WI38 (cell line): ENCODE measurements around the gene ATP5F1E.

Source experiments
- H3K4me3 ChIP-seq: 2 replicates; pipeline ENCODE4 v1.5.1; 2011; ENCODE audit warnings: low read depth, mild to moderate bottlenecking, control low read depth, low read length
- TF ChIP-seq, protein P1 (sequence below): IDR thresholded peaks from 2 replicates; pipeline ENCODE4 v1.5.1; 2012; ENCODE audit warnings: low read depth, mild to moderate bottlenecking, control low read depth, low read length

Gene ATP5F1E

GRCh38 chr20:59035381-59035780 is 3.2 kb upstream of the ATP5F1E start:
- TF ChIP-seq, protein P1, sequence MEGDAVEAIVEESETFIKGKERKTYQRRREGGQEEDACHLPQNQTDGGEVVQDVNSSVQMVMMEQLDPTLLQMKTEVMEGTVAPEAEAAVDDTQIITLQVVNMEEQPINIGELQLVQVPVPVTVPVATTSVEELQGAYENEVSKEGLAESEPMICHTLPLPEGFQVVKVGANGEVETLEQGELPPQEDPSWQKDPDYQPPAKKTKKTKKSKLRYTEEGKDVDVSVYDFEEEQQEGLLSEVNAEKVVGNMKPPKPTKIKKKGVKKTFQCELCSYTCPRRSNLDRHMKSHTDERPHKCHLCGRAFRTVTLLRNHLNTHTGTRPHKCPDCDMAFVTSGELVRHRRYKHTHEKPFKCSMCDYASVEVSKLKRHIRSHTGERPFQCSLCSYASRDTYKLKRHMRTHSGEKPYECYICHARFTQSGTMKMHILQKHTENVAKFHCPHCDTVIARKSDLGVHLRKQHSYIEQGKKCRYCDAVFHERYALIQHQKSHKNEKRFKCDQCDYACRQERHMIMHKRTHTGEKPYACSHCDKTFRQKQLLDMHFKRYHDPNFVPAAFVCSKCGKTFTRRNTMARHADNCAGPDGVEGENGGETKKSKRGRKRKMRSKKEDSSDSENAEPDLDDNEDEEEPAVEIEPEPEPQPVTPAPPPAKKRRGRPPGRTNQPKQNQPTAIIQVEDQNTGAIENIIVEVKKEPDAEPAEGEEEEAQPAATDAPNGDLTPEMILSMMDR = no peak
- no peak overlapping the region for H3K4me3 ChIP-seq

GRCh38 chr20:59033616-59034165 is 1.6 kb upstream of the ATP5F1E start:
- H3K4me3 ChIP-seq = no peak overlapping the region
- TF ChIP-seq, protein P1 = no peak

- peak overlapping the region; percentile 82 for H3K4me3 ChIP-seq
These were observed 958 bp upstream of the ATP5F1E start for GRCh38 chr20:59033093-59033492.

DNA sequence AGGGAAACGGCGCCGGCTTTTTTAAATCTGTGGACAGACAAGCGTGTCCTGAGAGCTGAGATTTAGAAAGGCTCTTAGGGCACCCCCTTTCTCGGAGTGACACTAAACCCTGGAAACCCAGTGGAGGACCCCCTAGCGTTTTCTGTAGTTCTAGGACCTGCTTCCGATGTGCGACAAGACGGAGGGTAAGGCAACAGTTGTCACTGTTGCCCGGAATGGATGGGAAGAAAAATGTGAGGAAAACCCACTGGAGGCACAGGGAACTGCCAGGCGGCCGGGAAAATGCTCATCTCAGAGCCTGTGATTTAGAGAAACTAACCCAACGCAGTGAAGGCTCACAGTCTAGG is 551 bp upstream of the ATP5F1E start:
- TF ChIP-seq, protein P1 = no peak
- H3K4me3 ChIP-seq = peak overlapping the region; percentile 82

More at GRCh38 chr20:59033093-59033492, 958 bp upstream of the ATP5F1E start:
- TF ChIP-seq, protein P1 = no peak

DNA sequence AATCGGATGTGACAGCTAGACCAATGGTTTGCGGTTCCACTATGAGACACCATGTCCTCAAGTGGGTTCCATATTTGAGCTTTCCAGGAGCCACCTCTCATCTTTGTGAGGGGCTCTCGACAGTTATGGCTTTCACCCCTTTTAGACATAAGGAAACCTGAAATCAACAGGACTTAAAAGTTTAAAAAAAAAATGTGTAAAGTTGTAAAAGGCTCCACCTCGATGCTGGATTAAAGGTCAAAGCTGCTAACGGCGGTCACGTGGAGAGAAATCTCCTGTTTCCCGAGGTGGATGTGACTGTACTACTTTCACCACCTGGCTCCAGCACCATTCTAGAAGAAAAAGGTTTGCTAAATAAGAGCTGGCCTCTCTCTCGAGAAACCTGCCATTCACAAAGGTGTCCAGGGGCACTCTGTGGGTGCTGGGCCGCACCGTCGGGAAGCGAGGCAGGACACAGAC is 542 bp downstream of the ATP5F1E start:
- TF ChIP-seq, protein P1 = no peak
- peak overlapping the region; percentile 82 for H3K4me3 ChIP-seq

- TF ChIP-seq, protein P1 = no peak
- H3K4me3 ChIP-seq = peak overlapping the region; percentile 82
These were observed 1.1 kb downstream of the ATP5F1E start for GRCh38 chr20:59030911-59031563.

DNA sequence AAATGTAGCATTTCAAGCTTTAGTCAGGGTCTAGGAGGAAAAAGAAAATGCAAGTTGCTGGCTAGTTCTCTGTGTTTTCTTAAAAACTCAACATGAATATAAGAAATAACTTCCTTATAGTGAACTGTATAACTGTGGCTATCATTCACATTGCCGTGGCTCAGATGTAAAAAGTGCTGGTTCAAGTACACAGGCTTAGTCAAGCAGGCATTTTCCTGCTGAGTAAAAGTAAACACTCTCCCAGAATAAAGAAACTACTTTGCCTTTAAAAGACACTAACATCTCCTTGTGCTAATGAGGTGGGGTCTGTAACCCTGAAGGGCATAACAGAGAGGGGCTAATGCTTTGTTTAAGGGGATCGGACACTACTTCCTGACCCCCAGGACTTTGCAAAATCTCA is 3.3 kb downstream of the ATP5F1E start:
- TF ChIP-seq, protein P1 = no peak
- peak overlapping the region; percentile 45 for H3K4me3 ChIP-seq
